Fibroblast of lung (primary cell): ENCODE data around the gene ATP2B1. TPM values are rescaled to one million over a fixed set of nuclear protein-coding genes. Genes with fewer than 3 reads are reported as not detected.

Source experiments
- DNase-seq, 2 donors: peaks; one replicate each; pipeline versions ENCODE4 v3.0.0 to v3.0.0-alpha.2; 2010; ENCODE audit warnings: low read depth in 2 of 2
- H2AFZ ChIP-seq: 2 replicates; pipeline ENCODE4 v1.5.1; 2012; ENCODE audit warnings: low read length, control low read depth, inconsistent platforms
- H3K27ac ChIP-seq: 2 replicates; pipeline ENCODE4 v1.5.1; 2011; ENCODE audit warnings: low read length, control low read depth; ENCODE audit not compliant: insufficient read depth
- H3K27me3 ChIP-seq: 2 replicates; pipeline ENCODE4 v1.5.1; 2011; ENCODE audit warnings: mild to moderate bottlenecking, low read length; ENCODE audit not compliant: control insufficient read depth, insufficient read depth
- H3K36me3 ChIP-seq: 2 replicates; pipeline ENCODE4 v1.5.1; 2011; ENCODE audit warnings: low read length; ENCODE audit not compliant: control insufficient read depth, insufficient read depth
- H3K4me1 ChIP-seq: 2 replicates; pipeline ENCODE4 v1.5.1; 2011; ENCODE audit warnings: low read length; ENCODE audit not compliant: control insufficient read depth, insufficient read depth; ENCODE audit errors: extremely low read depth
- H3K4me2 ChIP-seq: 2 replicates; pipeline ENCODE4 v1.5.1; 2011; ENCODE audit warnings: low read length, control low read depth; ENCODE audit not compliant: insufficient read depth; ENCODE audit errors: extremely low read depth
- H3K4me3 ChIP-seq, 4 experiments: fragments of 200-600 bp in 1 of 4; sonication (generic) in 1 of 4; replicated peaks in 1 of 4; 2 replicates each; pipeline ENCODE4 v1.5.1; 2011 to 2016; ENCODE audit warnings: low read length in 4 of 4, low read depth in 3 of 4, mild to moderate bottlenecking in 3 of 4, control low read depth in 2 of 4, inconsistent platforms in 1 of 4, mixed read lengths in 1 of 4; ENCODE audit not compliant: insufficient read depth in 1 of 4; ENCODE audit errors: control extremely low read depth in 1 of 4
- H3K79me2 ChIP-seq: 2 replicates; pipeline ENCODE4 v1.5.1; 2012; ENCODE audit warnings: mild to moderate bottlenecking, low read length, inconsistent platforms; ENCODE audit not compliant: control insufficient read depth, insufficient read depth
- H3K9ac ChIP-seq: 2 replicates; pipeline ENCODE4 v1.5.1; 2011; ENCODE audit warnings: mild to moderate bottlenecking, low read length, control low read depth; ENCODE audit not compliant: insufficient read depth
- H3K9me3 ChIP-seq: 2 replicates; pipeline ENCODE4 v1.5.1; 2012; ENCODE audit warnings: low read depth, low read length; ENCODE audit not compliant: control insufficient read depth, insufficient read depth
- H4K20me1 ChIP-seq: 2 replicates; pipeline ENCODE4 v1.5.1; 2011; ENCODE audit warnings: low read length; ENCODE audit not compliant: control insufficient read depth, insufficient read depth; ENCODE audit errors: extremely low read depth
- CTCF ChIP-seq, 2 donors: IDR thresholded peaks in 1 of 2; conservative IDR thresholded peaks in 1 of 2; 1 replicate in 1 of 2; 2 replicates in 1 of 2; pipeline ENCODE4 v1.5.1; 2011 to 2012; ENCODE audit warnings: low read length in 2 of 2, control low read depth in 1 of 2, inconsistent platforms in 1 of 2, low read depth in 1 of 2, mild to moderate bottlenecking in 1 of 2
- EZH2 ChIP-seq: IDR thresholded peaks from 2 replicates; pipeline ENCODE4 v1.5.1; 2012; ENCODE audit warnings: low read length, control low read depth, mild to moderate bottlenecking; ENCODE audit errors: missing control alignments
- polyA plus RNA-seq, 2 donors: library from polyadenylated mRNA; depleted of rRNA in 1 of 2; stranded (reverse) in 1 of 2; unstranded in 1 of 2; fragments of >200 nt; gene quantifications; 2 replicates each; pipeline ENCODE4 v1.2.1, GENCODE V29; 2011 to 2012; ENCODE audit warnings: missing spikeins in 1 of 2
- total RNA-seq: library from RNA; depleted of rRNA; stranded (reverse); fragments of >200 nt; gene quantifications from 2 replicates; pipeline ENCODE4 v1.2.1, GENCODE V29; 2014

Gene ATP2B1
- total and polyA plus RNA-seq, 2 donors (not counting 1 experiment from before 2014, with no cell fraction given) = 64.3 to 141 TPM

- Histone ChIP-seq H3K4me2 (no peak overlapping the region), H3K27me3 (no peaks in the 10 kb centered on the region), H3K27ac (peak overlapping the region; percentile 98), H3K4me1 (no peaks in the 10 kb centered on the region), H3K4me3 (peak overlapping the region; percentile 72 to 94 (median 85)), H4K20me1 (no peaks in the 10 kb centered on the region), H3K9ac (peak overlapping the region; percentile 96), H3K36me3 (no peaks in the 10 kb centered on the region), H3K9me3 (no peaks in the 10 kb centered on the region), H2AFZ (peak overlapping the region; percentile 86), H3K79me2 (peaks cover 41% of the 10 kb centered on the region)
- DNase-seq = peak; percentile 99
- TF ChIP-seq CTCF (conservative IDR thresholded peaks at IDR 0.05 in 1 of 2, IDR thresholded peaks at IDR 0.05 in 1 of 2; ENCODE audit: low read depth in 1 of 2, low read length in 2 of 2) (no peak), EZH2 (no peak)
Observed at GRCh38 chr12:89709157-89709994, 738 bp upstream of the ATP2B1 start.

- H3K4me2 ChIP-seq = peak overlapping the region; percentile 86
- no peaks in the 10 kb centered on the region for H3K36me3 ChIP-seq
- H3K4me1 ChIP-seq = no peaks in the 10 kb centered on the region
- H4K20me1 ChIP-seq = peaks cover 2% of the 10 kb centered on the region
- peak overlapping the region; percentile 98 for H3K27ac ChIP-seq
- H2AFZ ChIP-seq = no peak overlapping the region
- H3K4me3 ChIP-seq = peak overlapping the region; percentile 79 to 88 (median 84)
- H3K79me2 ChIP-seq = peaks cover 55% of the 10 kb centered on the region
- no peak for TF ChIP-seq EZH2
- no peak for TF ChIP-seq CTCF (conservative IDR thresholded peaks at IDR 0.05 in 1 of 2, IDR thresholded peaks at IDR 0.05 in 1 of 2; ENCODE audit: low read depth in 1 of 2, low read length in 2 of 2)
- DNase-seq = peak in 1 of 2 donors; percentile 26
- H3K9ac ChIP-seq = peak overlapping the region; percentile 96
- no peaks in the 10 kb centered on the region for H3K9me3 ChIP-seq
- no peaks in the 10 kb centered on the region for H3K27me3 ChIP-seq
Observed at GRCh38 chr12:89707703-89708564, 704 bp downstream of the ATP2B1 start.
